Measurements from ENCODE around the gene GAPVD1. TPM values are rescaled to one million over a fixed set of nuclear protein-coding genes. Genes with fewer than 3 reads are reported as not detected.

The GAPVD1 gene
- total and polyA plus RNA-seq, 10 of the 15 experiments (the other 5 are each of a cell fraction or from before 2014, with no cell fraction given), result 4.3 to 36.6 (median 25.9) TPM

DNA sequence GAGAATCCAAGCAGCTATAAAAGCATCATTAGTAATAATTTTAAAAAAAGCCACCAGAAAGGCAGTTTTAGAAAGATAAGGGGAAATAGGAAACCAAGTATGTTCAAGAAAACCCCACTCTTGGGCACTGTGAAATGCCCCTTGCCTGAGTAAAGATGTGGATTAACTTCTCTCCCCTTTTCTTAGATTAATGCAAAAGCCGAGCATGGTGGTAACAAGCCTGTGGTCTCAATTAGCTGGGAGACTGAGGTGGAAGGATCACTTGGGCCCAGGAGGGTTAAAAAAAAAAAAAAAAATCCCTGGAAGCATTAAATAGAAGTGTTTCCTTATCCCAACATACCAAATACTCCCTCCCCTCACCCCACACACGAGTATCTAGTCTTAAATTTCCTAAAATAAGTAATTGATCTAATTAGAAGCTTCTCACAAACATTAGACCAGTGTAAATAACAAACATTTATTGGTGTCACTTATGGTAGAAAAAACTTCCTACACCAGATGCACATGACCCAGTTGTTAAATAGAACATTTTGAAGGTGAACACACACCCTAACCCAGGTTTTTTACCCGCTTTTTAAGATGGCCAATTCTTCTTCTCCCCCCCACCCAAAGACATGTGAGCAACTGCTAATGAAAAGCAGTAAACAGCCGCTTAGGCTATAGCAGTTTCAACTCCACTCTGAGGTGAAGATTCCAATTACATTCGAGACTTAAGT, 25.7 kb upstream of the GAPVD1 start:
- Histone ChIP-seq H3K27ac (ENCODE audit: control insufficient read depth, insufficient read depth) (no peak overlapping the region), H3K4me2 (ENCODE audit: control insufficient read depth, insufficient read depth) (peak overlapping the region; percentile 49; the same call in 1 of the 2 replicates), H3K9ac (ENCODE audit: control insufficient read depth, insufficient read depth, low read length) (no peak overlapping the region), H3K36me3 (ENCODE audit: control insufficient read depth in 2 of 2, insufficient read depth in 2 of 2, low read length in 1 of 2) (peaks cover 13 to 38% of the 10 kb centered on the region in 2 experiments), H4K20me1 (ENCODE audit: control insufficient read depth, insufficient read depth) (0 out of 2 replicates have a peak, but pooled peaks cover 5% of the 10 kb centered on the region), H3K4me3 (peak overlapping the region; percentile 43; the same call in 1 of the 2 replicates), H3K4me1 (ENCODE audit: control insufficient read depth, insufficient read depth, low read length) (peaks cover 6% of the 10 kb centered on the region), H3K9me3 (replicated peaks; ENCODE audit: control insufficient read depth, insufficient read depth, low read length) (no peaks in the 10 kb centered on the region), H3K27me3 (replicated peaks in 1 of 2; ENCODE audit: control insufficient read depth in 2 of 2, insufficient read depth in 2 of 2, low read length in 1 of 2) (no peaks in the 10 kb centered on the region), H2AFZ (ENCODE audit: control insufficient read depth, low read depth, low read length) (no peak overlapping the region), H3K79me2 (ENCODE audit: control insufficient read depth, insufficient read depth, low read length) (peaks cover 54% of the 10 kb centered on the region)
- POLR2A ChIA-PET, result interaction anchor here (0.6 kb wide), 2 partner anchors 9 to 49 kb away, joined by 3 to 4 read pairs; no protein-coding TSS in a partner anchor
- BruUV-seq (replicated peaks), result no TSS peak
- 48% methylated on average over 5 of the region's 5 CpGs for WGBS (ENCODE audit: insufficient coverage, insufficient replicate concordance, low lambda C conversion rate, missing lambda C conversion rate)
- FAIRE-seq, result no peak
- in situ Hi-C loops (cut with MboI), result no loop called here
- SMC1A ChIA-PET (ENCODE audit: uncharacterized antibody, unreplicated experiment), result interaction anchor here (0.6 to 1.4 kb wide), 6 partner anchors 28 to 500 kb away, joined by 3 to 7 read pairs (median 3); no protein-coding TSS in a partner anchor
- no peak for ATAC-seq
- RAD21 ChIA-PET (ENCODE audit: unreplicated experiment), result interaction anchor here (0.6 to 1.0 kb wide), 2 partner anchors 14 to 42 kb away, joined by 3 to 5 read pairs; no protein-coding TSS in a partner anchor
- CTCF ChIA-PET, result interaction anchor here (0.9 to 1.2 kb wide), 3 partner anchors 11 to 107 kb away, joined by 3 read pairs; partner anchors contain the start of gene GAPVD1
- DNase-seq (ENCODE audit: low read depth, low spot score), result no peak
- intact Hi-C loops (cut with micrococcal nuclease; ENCODE audit: unreplicated experiment), result no loop called here
- no peak for TF ChIP-seq FOXK2 (IDR thresholded peaks at IDR 0.05)
- TF ChIP-seq ESRRA (IDR thresholded peaks at IDR 0.05; ENCODE audit: low read length), result no peak
- no peak for TF ChIP-seq CBX5 (IDR thresholded peaks at IDR 0.05; ENCODE audit: low read depth)
- TF ChIP-seq, protein P1, sequence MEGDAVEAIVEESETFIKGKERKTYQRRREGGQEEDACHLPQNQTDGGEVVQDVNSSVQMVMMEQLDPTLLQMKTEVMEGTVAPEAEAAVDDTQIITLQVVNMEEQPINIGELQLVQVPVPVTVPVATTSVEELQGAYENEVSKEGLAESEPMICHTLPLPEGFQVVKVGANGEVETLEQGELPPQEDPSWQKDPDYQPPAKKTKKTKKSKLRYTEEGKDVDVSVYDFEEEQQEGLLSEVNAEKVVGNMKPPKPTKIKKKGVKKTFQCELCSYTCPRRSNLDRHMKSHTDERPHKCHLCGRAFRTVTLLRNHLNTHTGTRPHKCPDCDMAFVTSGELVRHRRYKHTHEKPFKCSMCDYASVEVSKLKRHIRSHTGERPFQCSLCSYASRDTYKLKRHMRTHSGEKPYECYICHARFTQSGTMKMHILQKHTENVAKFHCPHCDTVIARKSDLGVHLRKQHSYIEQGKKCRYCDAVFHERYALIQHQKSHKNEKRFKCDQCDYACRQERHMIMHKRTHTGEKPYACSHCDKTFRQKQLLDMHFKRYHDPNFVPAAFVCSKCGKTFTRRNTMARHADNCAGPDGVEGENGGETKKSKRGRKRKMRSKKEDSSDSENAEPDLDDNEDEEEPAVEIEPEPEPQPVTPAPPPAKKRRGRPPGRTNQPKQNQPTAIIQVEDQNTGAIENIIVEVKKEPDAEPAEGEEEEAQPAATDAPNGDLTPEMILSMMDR (IDR thresholded peaks at IDR 0.05 in 2 of 3, conservative IDR thresholded peaks at IDR 0.05 in 1 of 3; ENCODE audit: control insufficient read depth in 2 of 3, extremely low read depth in 1 of 3, insufficient read depth in 1 of 3, low read depth in 3 of 3, low read length in 3 of 3), result no peak
- no peak for TF ChIP-seq RAD51 (IDR thresholded peaks at IDR 0.05)
- TF ChIP-seq, protein P2, sequence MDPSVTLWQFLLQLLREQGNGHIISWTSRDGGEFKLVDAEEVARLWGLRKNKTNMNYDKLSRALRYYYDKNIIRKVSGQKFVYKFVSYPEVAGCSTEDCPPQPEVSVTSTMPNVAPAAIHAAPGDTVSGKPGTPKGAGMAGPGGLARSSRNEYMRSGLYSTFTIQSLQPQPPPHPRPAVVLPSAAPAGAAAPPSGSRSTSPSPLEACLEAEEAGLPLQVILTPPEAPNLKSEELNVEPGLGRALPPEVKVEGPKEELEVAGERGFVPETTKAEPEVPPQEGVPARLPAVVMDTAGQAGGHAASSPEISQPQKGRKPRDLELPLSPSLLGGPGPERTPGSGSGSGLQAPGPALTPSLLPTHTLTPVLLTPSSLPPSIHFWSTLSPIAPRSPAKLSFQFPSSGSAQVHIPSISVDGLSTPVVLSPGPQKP (IDR thresholded peaks at IDR 0.05; ENCODE audit: low read depth, low read length), result no peak
- TF ChIP-seq MEF2B (IDR thresholded peaks at IDR 0.05; ENCODE audit: partially characterized antibody, poor library complexity, severe bottlenecking), result no peak
- TF ChIP-seq SRF (IDR thresholded peaks at IDR 0.05; ENCODE audit: low read depth in 2 of 2, low read length in 2 of 2), result no peak

All from GM12878 (cell line).